Parathyroid adenoma (tissue), 2 donors: Measurements from ENCODE around the gene SCN1B.
"Not testable (repeated sequence)": the region's sequence is repeated elsewhere in the genome, so short reads cannot be mapped to it uniquely, and the experiment has no call there.

Source experiments
- H2AFZ ChIP-seq: fragments of 300-600 bp; sonication (generic); one replicate; pipeline ENCODE4 v1.7.0; 2017; ENCODE audit warnings: antibody characterized with exemption, mild to moderate bottlenecking
- H3K27ac ChIP-seq: fragments of 300-600 bp; sonication (generic); one replicate; pipeline ENCODE4 v1.7.0; 2017
- H3K27me3 ChIP-seq: fragments of 300-600 bp; sonication (generic); one replicate; pipeline ENCODE4 v1.7.0; 2017; ENCODE audit warnings: low read length; ENCODE audit not compliant: control insufficient read depth, insufficient read depth
- H3K36me3 ChIP-seq: fragments of 300-600 bp; sonication (generic); one replicate; pipeline ENCODE4 v1.7.0; 2017; ENCODE audit warnings: low read length; ENCODE audit not compliant: control insufficient read depth, insufficient read depth
- H3K4me1 ChIP-seq: fragments of 300-600 bp; sonication (generic); one replicate; pipeline ENCODE4 v1.7.0; 2017; ENCODE audit warnings: control low read depth
- H3K4me2 ChIP-seq: fragments of 300-600 bp; sonication (generic); one replicate; pipeline ENCODE4 v1.7.0; 2017; ENCODE audit warnings: low read length
- H3K4me3 ChIP-seq: fragments of 300-600 bp; sonication (generic); one replicate; pipeline ENCODE4 v1.7.0; 2017; ENCODE audit warnings: low read depth, low read length
- H3K79me2 ChIP-seq: fragments of 300-600 bp; sonication (generic); one replicate; pipeline ENCODE4 v1.7.0; 2017; ENCODE audit warnings: control low read depth
- H3K9ac ChIP-seq: fragments of 300-600 bp; sonication (generic); one replicate; pipeline ENCODE4 v1.7.0; 2017; ENCODE audit warnings: mild to moderate bottlenecking
- H3K9me3 ChIP-seq: fragments of 300-600 bp; sonication (generic); one replicate; pipeline ENCODE4 v1.7.0; 2017; ENCODE audit warnings: low read length; ENCODE audit not compliant: control insufficient read depth
- TF ChIP-seq, protein P1 (sequence below): fragments of 300-600 bp; sonication (generic); IDR thresholded peaks from one replicate; pipeline ENCODE4 v1.7.0; 2017; ENCODE audit warnings: antibody characterized with exemption, mild to moderate bottlenecking
- donor health status: primary hyperparathyroidism.

SCN1B gene

DNA sequence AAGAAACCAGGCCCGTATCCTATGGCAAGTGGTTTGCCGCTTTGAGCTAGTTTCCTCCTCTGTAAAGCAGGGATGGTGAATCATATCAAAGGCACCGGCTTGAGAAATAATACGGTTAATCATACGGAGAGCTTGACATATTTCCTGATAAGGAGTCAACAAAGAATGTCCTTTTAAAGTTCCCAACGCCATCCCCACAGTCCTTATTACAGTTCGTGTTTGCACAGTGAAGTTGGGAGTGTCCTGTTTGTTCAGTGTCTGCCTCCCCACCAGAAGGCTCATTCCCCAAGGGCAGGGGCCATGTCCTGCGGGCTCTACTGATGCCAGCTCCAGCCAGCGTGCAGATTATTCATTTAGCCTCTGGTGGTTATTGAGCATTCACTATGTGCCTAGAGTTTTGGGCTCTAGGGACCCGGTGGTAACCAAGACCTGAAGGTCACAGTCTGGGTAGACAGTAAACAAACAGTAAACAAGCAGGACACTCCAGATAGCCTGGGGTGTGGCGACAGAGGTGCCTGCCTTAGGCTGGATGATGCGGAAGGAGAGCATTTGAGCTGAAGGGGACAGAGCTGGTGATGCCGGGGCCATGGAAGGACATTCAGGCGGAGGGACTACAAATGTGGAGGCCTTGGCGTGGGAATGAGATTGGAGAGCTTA, 23.8 kb upstream of the SCN1B start:
- Histone ChIP-seq H3K4me2 (no peak overlapping the region), H3K79me2 (peaks cover 8% of the 10 kb centered on the region), H3K9ac (no peak overlapping the region), H3K4me1 (no peaks in the 10 kb centered on the region), H3K27me3 (no peaks in the 10 kb centered on the region), H2AFZ (no peak overlapping the region), H3K27ac (peak overlapping the region; percentile 19), H3K9me3 (no peaks in the 10 kb centered on the region), H3K4me3 (no peak overlapping the region), H3K36me3 (no peaks in the 10 kb centered on the region)
- TF ChIP-seq, protein P1, sequence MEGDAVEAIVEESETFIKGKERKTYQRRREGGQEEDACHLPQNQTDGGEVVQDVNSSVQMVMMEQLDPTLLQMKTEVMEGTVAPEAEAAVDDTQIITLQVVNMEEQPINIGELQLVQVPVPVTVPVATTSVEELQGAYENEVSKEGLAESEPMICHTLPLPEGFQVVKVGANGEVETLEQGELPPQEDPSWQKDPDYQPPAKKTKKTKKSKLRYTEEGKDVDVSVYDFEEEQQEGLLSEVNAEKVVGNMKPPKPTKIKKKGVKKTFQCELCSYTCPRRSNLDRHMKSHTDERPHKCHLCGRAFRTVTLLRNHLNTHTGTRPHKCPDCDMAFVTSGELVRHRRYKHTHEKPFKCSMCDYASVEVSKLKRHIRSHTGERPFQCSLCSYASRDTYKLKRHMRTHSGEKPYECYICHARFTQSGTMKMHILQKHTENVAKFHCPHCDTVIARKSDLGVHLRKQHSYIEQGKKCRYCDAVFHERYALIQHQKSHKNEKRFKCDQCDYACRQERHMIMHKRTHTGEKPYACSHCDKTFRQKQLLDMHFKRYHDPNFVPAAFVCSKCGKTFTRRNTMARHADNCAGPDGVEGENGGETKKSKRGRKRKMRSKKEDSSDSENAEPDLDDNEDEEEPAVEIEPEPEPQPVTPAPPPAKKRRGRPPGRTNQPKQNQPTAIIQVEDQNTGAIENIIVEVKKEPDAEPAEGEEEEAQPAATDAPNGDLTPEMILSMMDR = no peak

DNA sequence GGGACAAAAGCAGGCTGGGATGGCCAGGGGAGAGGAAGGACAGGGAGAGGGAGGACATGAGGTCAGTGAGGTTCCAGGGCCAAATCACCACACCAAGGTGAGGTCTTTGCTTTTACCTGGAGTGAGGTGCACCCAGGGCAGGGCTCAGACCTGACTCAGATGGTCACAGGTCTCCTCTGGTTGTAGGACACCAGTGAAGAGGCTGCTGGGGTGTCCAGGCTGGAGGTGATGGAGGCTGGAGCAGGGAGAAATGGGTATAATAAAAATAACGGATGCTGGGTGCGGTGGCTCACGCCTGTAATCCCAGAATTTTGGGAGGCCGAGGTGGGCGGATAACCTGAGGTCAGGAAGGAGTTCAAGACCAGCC, 23.3 kb upstream of the SCN1B start:
- H3K4me3 ChIP-seq = no peak overlapping the region
- H3K9me3 ChIP-seq = no peaks in the 10 kb centered on the region
- no peaks in the 10 kb centered on the region for H3K36me3 ChIP-seq
- H3K79me2 ChIP-seq = peaks cover 8% of the 10 kb centered on the region
- peak overlapping the region; percentile 19 for H3K27ac ChIP-seq
- no peaks in the 10 kb centered on the region for H3K27me3 ChIP-seq
- TF ChIP-seq, protein P1 = no peak
- no peak overlapping the region for H2AFZ ChIP-seq
- H3K4me1 ChIP-seq = no peaks in the 10 kb centered on the region
- H3K9ac ChIP-seq = no peak overlapping the region
- H3K4me2 ChIP-seq = no peak overlapping the region

DNA sequence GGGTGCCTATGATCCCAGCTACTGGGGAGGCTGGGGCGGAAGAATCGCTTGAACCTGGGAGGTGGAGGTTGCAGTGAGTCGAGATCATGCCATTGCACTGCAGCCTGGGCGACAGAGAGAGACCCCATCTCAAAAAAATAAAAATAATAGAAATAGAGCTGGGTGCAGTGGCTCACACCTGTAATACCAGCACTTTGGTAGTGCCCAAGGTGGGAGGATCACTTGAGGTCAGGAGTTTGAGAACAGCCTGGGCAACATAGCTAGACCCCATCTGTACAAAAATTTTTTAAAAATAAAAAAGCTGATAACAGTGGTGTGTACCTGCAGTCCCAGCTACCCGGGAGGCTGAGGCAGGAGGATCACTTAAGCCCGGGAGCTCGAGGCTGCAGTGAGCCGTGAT, 22.8 kb upstream of the SCN1B start:
- H3K4me1 ChIP-seq, H3K79me2 ChIP-seq, H3K36me3 ChIP-seq, H3K4me3 ChIP-seq, H3K9ac ChIP-seq, H3K27me3 ChIP-seq, H2AFZ ChIP-seq, H3K27ac ChIP-seq, H3K9me3 ChIP-seq, H3K4me2 ChIP-seq: not testable (repeated sequence)

DNA sequence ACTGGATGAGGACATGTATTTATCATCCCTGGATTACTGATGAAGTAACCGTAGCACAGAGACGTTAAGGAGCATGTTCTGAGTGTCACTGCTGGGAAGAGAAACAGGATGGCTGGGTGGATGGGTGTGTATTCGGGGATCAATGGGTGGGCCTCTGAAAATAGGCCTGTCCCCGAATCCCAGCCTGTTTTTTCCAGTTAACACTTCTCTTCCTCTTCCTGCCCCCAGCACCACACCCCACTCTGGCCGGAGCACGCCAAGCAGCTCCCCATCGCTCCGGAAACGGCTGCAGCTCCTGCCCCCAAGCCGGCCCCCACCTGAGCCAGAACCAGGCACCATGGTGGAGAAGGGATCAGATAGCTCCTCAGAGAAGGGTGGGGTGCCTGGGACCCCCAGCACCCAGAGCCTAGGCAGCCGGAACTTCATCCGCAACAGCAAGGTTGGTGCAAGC, 21.4 kb upstream of the SCN1B start:
- Histone ChIP-seq H2AFZ (no peak overlapping the region), H3K4me1 (no peaks in the 10 kb centered on the region), H3K36me3 (no peaks in the 10 kb centered on the region), H3K27ac (peak overlapping the region; percentile 76), H3K9me3 (no peaks in the 10 kb centered on the region), H3K4me2 (no peak overlapping the region), H3K4me3 (no peak overlapping the region), H3K79me2 (peaks cover 11% of the 10 kb centered on the region), H3K27me3 (no peaks in the 10 kb centered on the region), H3K9ac (no peak overlapping the region)
- TF ChIP-seq, protein P1 = no peak

DNA sequence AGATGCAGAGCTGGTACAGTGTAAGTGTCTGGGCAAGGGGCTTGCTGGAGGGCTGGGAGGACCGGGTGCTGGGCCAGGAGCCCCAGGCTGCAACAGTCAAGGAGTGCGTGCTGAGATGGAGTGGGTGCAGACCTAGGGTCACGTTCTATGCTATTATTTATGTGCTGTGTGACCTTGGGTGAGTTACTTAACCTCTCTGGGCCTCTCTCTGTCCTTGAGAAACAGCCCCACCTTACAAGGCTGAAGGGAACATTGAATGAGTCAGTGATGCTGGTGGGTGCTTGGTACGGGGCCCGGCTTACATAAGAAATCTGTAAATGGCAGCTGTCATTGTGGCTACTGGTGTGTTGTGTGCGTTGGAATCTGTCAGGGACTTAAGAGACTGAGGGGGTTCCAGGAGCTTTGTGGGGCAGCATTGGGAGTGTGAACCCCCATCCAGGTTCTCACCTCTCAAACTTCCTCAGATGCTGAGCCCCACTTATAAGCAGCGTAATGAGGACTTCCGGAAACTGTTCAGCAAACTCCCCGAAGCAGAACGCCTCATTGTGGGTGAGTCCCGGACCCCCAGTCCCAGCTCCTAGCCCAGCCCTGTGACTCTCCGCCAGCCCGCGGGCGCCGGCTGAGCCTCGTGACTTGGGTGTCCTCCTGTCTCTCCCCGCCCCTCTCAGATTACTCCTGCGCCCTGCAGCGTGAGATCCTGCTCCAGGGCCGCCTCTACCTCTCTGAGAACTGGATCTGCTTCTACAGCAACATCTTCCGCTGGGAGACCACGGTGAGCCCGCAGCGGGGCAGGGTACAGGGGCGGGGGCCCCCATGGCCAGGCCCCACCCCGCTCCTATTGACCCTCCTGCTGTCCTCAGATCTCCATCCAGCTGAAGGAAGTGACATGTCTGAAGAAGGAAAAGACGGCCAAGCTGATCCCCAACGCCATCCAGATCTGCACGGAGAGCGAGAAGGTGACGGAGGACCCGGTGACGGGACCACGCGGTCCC, 20.6 kb upstream of the SCN1B start:
- peaks cover 5% of the 10 kb centered on the region for H3K79me2 ChIP-seq
- no peak overlapping the region for H3K4me3 ChIP-seq
- H3K4me2 ChIP-seq = no peak overlapping the region
- H3K27ac ChIP-seq = no peak overlapping the region
- no peak overlapping the region for H2AFZ ChIP-seq
- no peaks in the 10 kb centered on the region for H3K36me3 ChIP-seq
- no peaks in the 10 kb centered on the region for H3K9me3 ChIP-seq
- no peaks in the 10 kb centered on the region for H3K4me1 ChIP-seq
- TF ChIP-seq, protein P1 = no peak
- H3K9ac ChIP-seq = no peak overlapping the region
- H3K27me3 ChIP-seq = no peaks in the 10 kb centered on the region
